Chondrocyte (in vitro differentiated cells): Measurements from ENCODE around the gene RFX6. TPM values are rescaled to one million over a fixed set of nuclear protein-coding genes. Genes with fewer than 3 reads are reported as not detected.

Source experiments
- DNase-seq: peaks from one replicate; pipeline ENCODE4 v3.0.0; 2021; ENCODE audit warnings: mixed read lengths, low spot score
- H3K27ac Mint-ChIP-seq: one replicate; pipeline ENCODE4 v1.8.0; 2021; ENCODE audit warnings: mild to moderate bottlenecking, moderate library complexity, mixed read lengths; ENCODE audit not compliant: unreplicated experiment
- H3K27me3 Mint-ChIP-seq: 2 replicates; pipeline ENCODE4 v1.8.0; 2021; ENCODE audit warnings: low read depth, mixed read lengths
- H3K36me3 Mint-ChIP-seq: 2 replicates; pipeline ENCODE4 v1.8.0; 2021; ENCODE audit warnings: low read depth, mixed read lengths
- H3K4me1 Mint-ChIP-seq: 2 replicates; pipeline ENCODE4 v1.8.0; 2021; ENCODE audit warnings: low read depth, mild to moderate bottlenecking, mixed read lengths
- H3K4me3 Mint-ChIP-seq: one replicate; pipeline ENCODE4 v1.8.0; 2021; ENCODE audit warnings: mild to moderate bottlenecking, moderate library complexity, mixed read lengths; ENCODE audit not compliant: unreplicated experiment
- H3K9me3 Mint-ChIP-seq: 2 replicates; pipeline ENCODE4 v1.8.0; 2021; ENCODE audit warnings: low read depth, mixed read lengths
- CTCF ChIP-seq: fragments of 200-600 bp; sonication (generic); IDR thresholded peaks from 2 replicates; pipeline ENCODE4 v1.5.0; 2021; ENCODE audit warnings: antibody characterized with exemption, mild to moderate bottlenecking, moderate library complexity
- total RNA-seq: library from RNA; stranded (reverse); gene quantifications from 3 replicates; pipeline ENCODE4 v1.2.1, GENCODE V29; 2021

The RFX6 gene
- total RNA-seq, 1 donor from 2014 or later: not detected

GRCh38 chr6:116975600-116975999 is 98.6 kb downstream of the RFX6 start:
- H3K27ac Mint-ChIP-seq: no peak overlapping the region
- H3K4me1 Mint-ChIP-seq: no peaks in the 10 kb centered on the region
- H3K27me3 Mint-ChIP-seq: peaks cover 31% of the 10 kb centered on the region
- no peak overlapping the region for H3K4me3 Mint-ChIP-seq
- no peak for DNase-seq
- H3K36me3 Mint-ChIP-seq: no peaks in the 10 kb centered on the region
- no peaks in the 10 kb centered on the region for H3K9me3 Mint-ChIP-seq
- TF ChIP-seq CTCF: no peak

GRCh38 chr6:116979560-116979959 is 102.5 kb downstream of the RFX6 start:
- no peak for TF ChIP-seq CTCF
- H3K27me3 Mint-ChIP-seq: peaks cover 20% of the 10 kb centered on the region
- H3K36me3 Mint-ChIP-seq: no peaks in the 10 kb centered on the region
- H3K4me3 Mint-ChIP-seq: no peak overlapping the region
- peaks cover 9% of the 10 kb centered on the region for H3K9me3 Mint-ChIP-seq
- H3K27ac Mint-ChIP-seq: no peak overlapping the region
- H3K4me1 Mint-ChIP-seq: no peaks in the 10 kb centered on the region
- DNase-seq: no peak

Other genes with a start within 250 kb of the RFX6 start
- 9.3 to 9.9 TPM (median 9.5 TPM) in 3 replicates for gene ZUP1, start 208.5 kb upstream of the RFX6 start, total RNA-seq
- 8.3 to 11.4 TPM (median 10.0 TPM) in 3 replicates for gene KPNA5, start 196.0 kb upstream of the RFX6 start, total RNA-seq
- not detected in 3 replicates for gene FAM162B, start 111.5 kb upstream of the RFX6 start, total RNA-seq
- gene GPRC6A, start 48.2 kb upstream of the RFX6 start, total RNA-seq: not detected in 3 replicates